Thoracic aorta (tissue), 2 donors: ENCODE results near the gene TMEM242. TPM values are rescaled to one million over a fixed set of nuclear protein-coding genes. Genes with fewer than 3 reads are reported as not detected.

Experiments
- ATAC-seq: fragments of 150-250 bp; one replicate; pipeline ENCODE4 v1.8.0; 2017; ENCODE audit warnings: low read depth; ENCODE audit not compliant: insufficient number of reproducible peaks, low FRiP score
- DNase-seq: peaks from one replicate; pipeline ENCODE4 v3.0.0-alpha.2; 2020; ENCODE audit warnings: low spot score
- H3K27ac ChIP-seq, 2 donors: fragments of 200-600 bp; sonication (generic); 1 replicate in 1 of 2; 2 replicates in 1 of 2; pipeline ENCODE4 v1.5.1; 2016; ENCODE audit warnings: mild to moderate bottlenecking in 2 of 2, moderate library complexity in 2 of 2
- H3K27me3 ChIP-seq: fragments of 200-600 bp; sonication (generic); replicated peaks from 2 replicates; pipeline ENCODE4 v1.6.0; 2016; ENCODE audit warnings: mild to moderate bottlenecking; ENCODE audit not compliant: insufficient read depth
- H3K36me3 ChIP-seq: fragments of 200-600 bp; sonication (generic); one replicate; pipeline ENCODE4 v1.5.1; 2016
- H3K4me1 ChIP-seq, 2 donors: fragments of 200-600 bp; sonication (generic); 1 replicate in 1 of 2; 2 replicates in 1 of 2; pipeline versions ENCODE4 v1.5.1 to v1.6.0; 2016; ENCODE audit warnings: low read depth in 2 of 2, mild to moderate bottlenecking in 1 of 2; ENCODE audit not compliant: control insufficient read depth in 1 of 2
- H3K4me3 ChIP-seq: fragments of 200-600 bp; sonication (generic); 2 replicates; pipeline ENCODE4 v1.5.1; 2016; ENCODE audit warnings: mild to moderate bottlenecking
- H3K9me3 ChIP-seq: fragments of 200-600 bp; sonication (generic); 2 replicates; pipeline ENCODE4 v1.5.1; 2016
- CTCF ChIP-seq: fragments of 200-600 bp; sonication (generic); IDR thresholded peaks from one replicate; pipeline ENCODE4 v1.5.1; 2019; ENCODE audit warnings: antibody characterized with exemption
- total RNA-seq, 2 donors: library from RNA; depleted of rRNA; stranded (reverse); fragments of >200 nt; gene quantifications; one replicate each; pipeline versions ENCODE4 v1.1.0 to v1.2.3, GENCODE V29; 2016

Gene TMEM242
- total RNA-seq, 2 donors from 2014 or later = 7.3 to 8.8 TPM

GRCh38 chr6:157266274-157267101 is 56.8 kb downstream of the TMEM242 start:
- Histone ChIP-seq H3K4me1 (peaks cover 20 to 59% of the 10 kb centered on the region in 2 donors), H3K36me3 (no peaks in the 10 kb centered on the region), H3K4me3 (no peak overlapping the region), H3K9me3 (no peaks in the 10 kb centered on the region), H3K27ac (no peak overlapping the region), H3K27me3 (no peaks in the 10 kb centered on the region)
- no peak for DNase-seq
- TF ChIP-seq CTCF = no peak
- ATAC-seq = no peak

- Histone ChIP-seq H3K27me3 (no peaks in the 10 kb centered on the region), H3K9me3 (no peaks in the 10 kb centered on the region), H3K36me3 (no peaks in the 10 kb centered on the region), H3K27ac (peak overlapping the region; percentile 60 to 80), H3K4me1 (peaks cover 20 to 57% of the 10 kb centered on the region in 2 donors), H3K4me3 (no peak overlapping the region)
- no peak for DNase-seq
- no peak for ATAC-seq
- no peak for TF ChIP-seq CTCF
Measured at GRCh38 chr6:157265635-157266034, 57.7 kb downstream of the TMEM242 start.

- Histone ChIP-seq H3K4me3 (no peak overlapping the region), H3K36me3 (no peaks in the 10 kb centered on the region)
- no peak for DNase-seq
Measured at GRCh38 chr6:157265186-157265585, 58.1 kb downstream of the TMEM242 start.

GRCh38 chr6:157264701-157265100 is 58.6 kb downstream of the TMEM242 start:
- no peak for DNase-seq
- Histone ChIP-seq H3K4me3 (peak overlapping the region; percentile 60), H3K36me3 (no peaks in the 10 kb centered on the region), H3K27ac (peak overlapping the region; percentile 60 to 80), H3K4me1 (peaks cover 20 to 57% of the 10 kb centered on the region in 2 donors), H3K27me3 (no peaks in the 10 kb centered on the region), H3K9me3 (no peaks in the 10 kb centered on the region)
- TF ChIP-seq CTCF = no peak
- ATAC-seq = no peak

More at GRCh38 chr6:157265186-157265585, 58.1 kb downstream of the TMEM242 start:
- ATAC-seq = no peak
- TF ChIP-seq CTCF = no peak
- Histone ChIP-seq H3K27ac (peak overlapping the region; percentile 60 to 80), H3K4me1 (peaks cover 20 to 60% of the 10 kb centered on the region in 2 donors), H3K9me3 (no peaks in the 10 kb centered on the region), H3K27me3 (no peaks in the 10 kb centered on the region)

GRCh38 chr6:157263881-157264397 is 59.4 kb downstream of the TMEM242 start:
- Histone ChIP-seq H3K4me3 (no peak overlapping the region), H3K27me3 (no peaks in the 10 kb centered on the region), H3K9me3 (no peaks in the 10 kb centered on the region), H3K36me3 (no peaks in the 10 kb centered on the region), H3K27ac (peak overlapping the region; percentile 60 to 80), H3K4me1 (peaks cover 13 to 50% of the 10 kb centered on the region in 2 donors)
- no peak for DNase-seq
- ATAC-seq = no peak
- no peak for TF ChIP-seq CTCF
